T follicular helper cell (primary cell): ENCODE measurements around the gene TMBIM1.

Experiments used
- DNase-seq: peaks from one replicate; pipeline ENCODE4 v3.0.0-alpha.2; 2020; ENCODE audit warnings: low read depth

The TMBIM1 gene

DNA sequence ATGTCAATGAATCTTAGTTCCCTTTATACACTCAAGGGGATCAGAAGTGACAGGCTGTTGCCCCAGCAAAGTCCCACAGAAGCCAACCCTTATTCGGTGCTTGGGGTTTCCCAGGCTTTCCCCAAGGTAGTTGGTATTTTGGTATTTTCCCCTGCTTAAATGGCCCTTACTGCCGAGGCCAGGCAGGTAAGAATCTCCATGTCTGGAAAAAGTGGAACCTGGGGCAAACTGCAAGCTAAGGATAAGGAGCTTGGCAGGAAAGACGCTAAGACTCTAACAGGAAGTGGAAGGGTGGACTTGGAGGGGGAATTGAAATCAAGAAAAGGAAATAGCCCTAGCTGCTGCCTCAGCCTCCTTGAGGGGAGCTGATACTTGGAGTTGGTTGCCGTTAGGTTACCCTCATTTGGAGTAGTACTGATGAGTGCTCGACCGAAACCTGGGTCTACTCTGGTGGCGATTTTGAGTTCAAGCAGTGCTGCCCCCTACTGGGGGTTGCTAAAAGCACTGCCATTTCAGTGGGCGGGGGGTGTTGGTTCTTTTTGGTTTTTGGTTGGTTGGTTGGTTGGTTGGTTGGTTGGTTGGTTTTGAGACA is 34.8 kb downstream of the TMBIM1 start:
- DNase-seq, result peak; percentile 48

DNA sequence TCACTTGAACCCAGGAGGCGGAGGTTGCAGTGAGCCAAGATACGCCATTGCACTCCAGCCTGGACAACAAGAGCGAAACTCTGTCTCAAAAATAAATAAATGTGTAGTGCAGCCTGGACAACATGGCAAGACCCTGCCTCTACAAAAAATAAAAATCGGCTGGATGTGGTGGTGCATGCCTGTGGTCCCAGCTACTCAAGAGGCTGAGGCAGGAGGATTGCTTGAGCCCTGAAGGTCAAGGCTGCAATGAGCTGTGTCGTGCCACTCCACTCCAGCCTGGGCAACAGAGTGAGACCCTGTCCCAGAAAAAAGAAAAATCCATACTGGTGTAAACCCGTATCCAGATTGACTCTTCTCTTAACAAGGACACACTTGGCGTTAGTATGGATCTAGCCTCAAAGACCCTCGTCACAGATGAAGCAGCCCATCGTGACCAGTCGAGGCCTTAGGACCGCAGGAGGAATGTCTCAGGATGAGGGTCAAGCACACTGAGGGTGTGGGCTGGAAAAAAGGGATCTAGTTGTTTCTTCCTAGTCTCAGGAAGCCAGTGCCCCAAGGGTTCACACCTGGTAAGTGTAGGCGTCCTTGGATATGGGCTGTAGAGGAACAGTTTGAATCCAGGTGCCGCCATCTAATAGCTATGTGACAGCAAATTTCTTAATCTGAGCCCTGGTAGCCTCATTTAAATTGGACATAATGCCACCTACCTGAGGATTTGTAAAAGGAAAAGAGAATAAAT is 35.5 kb downstream of the TMBIM1 start:
- no peak for DNase-seq

DNA sequence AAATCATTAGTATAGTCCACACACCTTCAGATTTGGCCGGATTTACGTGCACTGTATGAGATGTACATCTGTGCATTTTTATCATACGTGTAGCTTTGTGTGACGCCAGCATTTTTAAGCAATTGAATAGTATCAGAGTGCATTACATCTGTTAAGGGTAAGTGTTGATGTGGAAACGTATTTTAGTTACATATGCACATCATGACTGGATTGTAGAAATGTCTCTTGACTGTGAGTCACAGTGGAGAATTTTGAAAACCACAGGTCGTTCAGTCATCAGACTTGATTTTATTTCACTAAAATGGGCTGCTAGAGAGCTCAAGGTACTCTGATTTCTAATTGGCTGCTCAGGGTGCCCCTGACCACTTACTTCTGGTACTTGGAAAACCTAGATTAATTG is 36.9 kb downstream of the TMBIM1 start:
- DNase-seq, result no peak

DNA sequence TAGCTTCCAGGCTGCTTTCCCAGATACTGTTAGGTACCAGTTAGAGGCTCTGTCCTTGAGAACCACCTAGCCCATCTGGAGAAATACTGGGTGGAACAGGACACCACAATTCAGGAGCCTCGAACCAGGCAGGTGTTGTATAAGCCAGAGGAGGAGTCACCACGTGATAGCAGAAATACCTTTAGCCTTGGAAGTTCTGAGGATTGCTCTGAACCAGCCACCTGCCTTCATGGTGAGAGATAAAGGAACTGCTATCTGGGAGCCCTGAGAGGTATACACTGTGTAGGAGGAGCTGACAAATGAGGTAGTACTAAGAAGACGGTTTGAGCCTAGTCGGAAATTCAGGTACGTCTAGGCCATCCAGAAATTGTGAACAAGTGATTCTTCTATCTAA is 39.1 kb downstream of the TMBIM1 start:
- no peak for DNase-seq

DNA sequence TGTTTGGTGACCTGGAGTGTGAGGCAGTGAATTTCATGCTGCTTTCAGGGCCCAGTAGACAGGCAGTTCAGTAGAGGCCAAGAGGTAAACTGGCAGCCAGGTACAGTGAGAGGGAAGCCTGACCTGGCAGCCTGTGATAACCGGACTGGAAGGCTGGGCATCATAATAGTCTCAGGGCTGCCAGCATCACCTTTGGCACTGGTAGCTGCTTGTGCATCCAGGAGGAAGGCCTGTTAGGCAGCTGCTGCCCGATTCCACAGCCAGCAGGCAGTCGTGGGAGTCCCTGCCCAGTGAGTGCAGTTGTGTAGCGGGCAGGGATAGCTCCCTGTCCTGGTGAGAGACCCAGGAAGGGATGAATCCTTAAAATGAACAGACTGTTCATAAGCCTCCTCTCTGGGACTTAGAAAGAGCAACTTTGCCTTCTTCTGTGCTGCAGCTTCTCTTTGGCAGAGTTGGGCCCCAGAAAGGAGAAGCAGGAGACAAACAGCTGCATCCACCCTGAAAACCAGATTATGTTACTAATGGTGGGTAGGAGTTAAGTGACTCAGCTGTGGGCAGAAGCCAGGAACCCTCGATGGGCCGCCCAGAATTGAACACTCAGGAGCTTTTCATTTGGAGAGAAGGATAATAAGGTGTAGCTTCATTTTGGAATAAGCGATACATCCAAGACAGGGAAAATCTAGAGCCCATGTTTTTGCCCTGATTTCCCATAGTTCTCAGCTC is 39.6 kb downstream of the TMBIM1 start:
- no peak for DNase-seq

DNA sequence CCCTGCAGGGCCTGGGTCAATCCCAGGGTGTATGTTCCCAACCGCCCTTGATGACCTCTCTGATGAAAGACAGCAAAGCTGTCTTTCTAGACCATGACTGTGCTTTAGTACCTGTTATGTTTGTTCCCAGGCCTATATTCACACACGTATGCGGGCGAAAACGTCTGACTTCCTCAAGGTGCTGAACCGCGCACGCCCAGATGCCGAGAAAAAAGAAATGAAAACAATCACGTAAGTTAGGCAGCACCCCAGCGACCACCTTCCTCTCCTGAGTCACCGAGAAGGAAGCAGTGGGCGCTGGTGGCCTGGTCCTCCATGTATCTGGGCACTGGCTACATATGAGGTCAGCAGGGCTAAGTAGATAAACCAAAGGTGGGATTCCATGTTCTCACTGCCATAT is 42.6 kb downstream of the TMBIM1 start:
- no peak for DNase-seq

DNA sequence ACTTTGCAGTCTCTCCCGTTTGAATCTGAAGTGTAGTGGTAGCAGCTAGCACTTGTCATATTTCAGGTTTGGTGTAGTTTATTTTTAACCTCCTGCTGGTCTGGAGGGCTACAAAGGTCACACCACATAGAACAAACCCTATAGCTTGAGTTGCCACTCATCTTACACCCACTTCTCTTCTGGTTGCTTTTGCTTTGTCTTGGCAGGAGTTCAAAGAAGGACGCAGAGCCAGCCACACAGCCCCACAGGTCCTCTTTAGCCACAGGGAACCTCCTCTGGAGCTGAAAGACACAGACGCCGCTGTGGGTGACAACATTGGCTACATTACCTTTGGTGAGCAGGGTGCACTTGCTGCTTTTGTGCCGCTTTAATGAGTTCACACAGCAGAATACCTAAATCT is 47.1 kb downstream of the TMBIM1 start:
- no peak for DNase-seq

DNA sequence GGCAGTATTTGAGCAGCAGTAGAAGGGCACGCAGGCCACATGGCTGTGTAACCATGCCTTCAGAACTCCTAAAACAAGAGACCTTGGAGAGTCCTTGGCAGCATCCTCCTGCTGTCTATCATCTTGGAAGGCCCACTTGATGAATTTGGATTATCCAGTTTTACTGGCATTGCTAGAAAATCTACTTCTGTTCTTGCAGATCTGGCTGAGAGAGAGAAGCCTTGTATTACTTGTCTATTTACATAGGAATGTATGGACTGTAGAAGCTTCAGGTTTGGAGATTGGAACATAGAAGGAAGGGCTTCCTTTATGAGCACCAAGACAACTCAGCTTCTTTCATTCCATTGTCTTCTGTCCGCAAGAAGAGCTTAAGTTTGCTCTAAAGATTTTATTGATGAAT is 47.6 kb downstream of the TMBIM1 start:
- no peak for DNase-seq

DNA sequence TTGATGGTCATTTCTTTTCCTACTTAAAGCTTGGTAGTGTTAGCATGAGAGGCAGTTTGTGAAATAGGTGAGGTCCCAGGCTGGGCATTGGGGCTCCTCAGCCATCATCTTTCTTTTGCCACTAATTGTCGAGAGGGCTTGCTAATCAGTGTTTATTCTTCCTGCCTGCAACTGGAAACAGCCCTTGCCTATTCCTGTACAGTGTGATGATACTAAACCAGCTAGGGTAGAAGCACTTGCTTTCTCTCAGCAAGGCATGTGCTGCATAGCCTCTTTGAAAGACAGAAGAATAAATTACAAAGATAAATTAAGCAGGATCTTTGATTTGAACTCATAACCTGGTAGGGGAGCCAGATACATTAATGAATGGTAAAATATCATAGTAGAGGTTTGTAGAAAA is 48.1 kb downstream of the TMBIM1 start:
- no peak for DNase-seq

DNA sequence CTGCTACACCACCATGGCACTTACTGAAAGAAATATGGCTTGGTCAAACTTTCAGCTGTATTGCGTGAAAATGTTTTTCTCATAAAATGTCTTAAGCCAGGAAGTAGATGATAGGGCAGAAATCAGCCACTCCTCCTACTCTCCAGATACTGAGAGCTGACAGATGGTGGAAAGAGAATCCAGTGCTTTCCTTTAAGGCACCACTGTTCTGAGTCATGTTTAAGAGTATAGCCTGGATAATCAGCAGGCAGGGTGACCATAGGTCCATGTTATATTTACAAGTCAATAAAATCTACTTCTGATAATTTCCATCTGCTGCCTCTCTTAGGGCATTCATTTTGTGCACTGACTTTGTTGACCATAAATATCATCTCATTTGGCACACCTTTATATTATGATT is 53.4 kb downstream of the TMBIM1 start:
- DNase-seq, result no peak

DNA sequence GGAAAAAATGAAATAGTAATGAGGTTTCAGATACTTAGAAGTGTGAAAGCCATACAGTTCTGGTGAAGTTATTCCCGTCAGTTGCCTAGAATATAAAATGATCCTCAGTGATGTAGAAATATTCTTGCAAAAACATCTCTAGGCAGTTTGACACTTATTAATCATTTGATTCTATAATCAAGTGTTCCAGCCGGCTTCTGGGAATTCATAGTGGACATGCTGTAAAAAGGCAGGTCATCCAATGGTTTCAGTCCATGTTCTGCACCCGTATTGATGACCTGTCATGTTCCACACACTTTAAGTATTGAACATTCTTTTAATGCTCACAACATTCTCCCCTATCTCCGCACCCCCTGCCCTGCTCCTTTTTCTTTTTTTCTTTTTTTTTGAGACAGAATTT is 55.5 kb downstream of the TMBIM1 start:
- DNase-seq, result no peak

DNA sequence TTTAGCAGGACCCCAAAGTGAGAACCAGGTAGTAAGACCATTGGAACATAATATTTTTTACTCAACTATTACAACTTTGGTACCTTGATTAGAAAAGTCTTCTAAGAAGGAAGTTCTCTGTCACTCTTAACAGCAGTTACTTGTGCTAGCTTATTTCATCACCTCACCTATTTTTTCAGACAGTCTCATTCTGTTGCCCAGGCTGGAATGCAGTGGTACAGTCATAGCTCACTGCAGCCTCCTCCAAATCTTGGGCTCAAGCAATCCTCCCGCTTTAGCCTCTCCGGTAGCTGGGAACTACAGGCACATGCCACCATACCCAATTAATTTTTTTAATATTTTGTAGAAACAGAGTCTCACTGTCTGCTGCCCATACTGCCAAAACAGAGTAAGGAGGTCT is 57.3 kb downstream of the TMBIM1 start:
- DNase-seq, result no peak

DNA sequence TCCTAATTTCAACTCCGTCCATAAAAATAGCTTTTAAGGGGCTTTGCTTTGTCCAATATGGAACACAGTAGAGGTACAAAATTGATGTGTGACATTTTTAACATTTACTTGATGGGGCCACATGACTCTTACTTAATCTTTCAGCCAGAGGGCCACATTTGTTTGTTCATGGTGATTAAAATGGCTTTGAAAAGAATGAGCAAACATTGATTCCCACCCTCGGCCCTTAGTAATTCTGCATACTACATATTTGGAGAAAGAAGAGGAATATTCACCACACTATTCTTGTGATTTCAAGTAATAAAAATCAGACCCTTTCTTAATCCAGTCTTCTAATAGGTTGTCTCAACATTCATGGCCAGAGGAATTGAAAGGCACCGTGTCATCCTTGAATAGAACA is 57.8 kb downstream of the TMBIM1 start:
- DNase-seq, result no peak

DNA sequence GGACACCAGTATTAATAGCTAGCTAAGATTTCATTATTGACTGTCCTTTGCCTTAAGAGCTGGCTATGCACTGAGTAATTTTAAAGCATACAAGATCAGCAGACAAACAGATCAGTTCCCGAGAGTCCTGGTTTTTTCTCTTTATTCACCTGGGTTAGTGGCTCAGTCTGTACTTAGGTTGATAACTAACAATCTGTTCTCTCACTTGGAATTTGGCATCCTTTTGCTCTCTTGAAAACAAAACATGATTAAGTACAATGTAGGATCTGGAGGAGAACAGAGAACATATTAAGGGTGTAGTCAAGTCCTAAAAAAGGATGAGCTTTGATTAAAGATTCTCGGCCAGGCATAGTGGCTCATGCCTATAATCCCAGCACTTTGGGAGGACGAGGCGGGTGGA is 58.8 kb downstream of the TMBIM1 start:
- DNase-seq, result no peak

DNA sequence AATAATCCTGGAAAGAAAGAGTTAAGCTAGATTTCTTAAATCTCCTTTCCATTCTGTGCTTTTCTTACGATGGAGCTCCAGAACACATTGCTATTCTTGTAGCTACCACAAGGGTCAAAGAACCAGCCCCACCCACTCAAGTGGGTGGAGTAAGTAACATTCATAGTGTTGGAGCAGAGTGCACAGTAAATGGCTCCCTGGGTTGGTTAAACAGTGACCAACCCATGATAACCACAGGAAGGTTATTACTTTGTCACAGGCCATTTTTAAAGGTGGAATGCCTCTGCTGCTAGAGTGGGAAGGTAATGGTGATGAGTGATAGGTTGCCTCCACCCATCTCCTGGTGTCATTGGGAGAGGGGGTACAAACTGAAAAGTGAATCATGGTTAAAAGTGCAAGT is 61.4 kb downstream of the TMBIM1 start:
- DNase-seq, result no peak

DNA sequence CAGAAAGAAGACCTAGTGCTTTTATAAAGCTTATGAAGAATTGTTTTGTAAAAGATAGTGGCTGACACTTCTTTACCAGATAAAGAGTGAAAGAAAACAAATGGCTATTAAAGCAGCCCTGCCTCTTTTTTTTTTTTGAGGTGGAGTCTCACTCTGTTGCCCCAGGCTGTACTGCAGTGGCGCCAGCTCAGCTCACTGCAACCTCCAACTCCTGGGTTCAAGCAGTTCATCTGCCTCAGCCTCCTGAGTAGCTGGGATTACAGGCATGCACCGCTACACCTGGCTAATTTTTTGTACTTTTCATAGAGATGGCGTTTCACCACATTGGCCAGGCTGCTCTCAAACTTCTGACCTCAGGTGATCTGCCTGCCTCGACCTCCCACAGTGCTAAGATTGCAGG is 62.5 kb downstream of the TMBIM1 start:
- DNase-seq, result no peak

DNA sequence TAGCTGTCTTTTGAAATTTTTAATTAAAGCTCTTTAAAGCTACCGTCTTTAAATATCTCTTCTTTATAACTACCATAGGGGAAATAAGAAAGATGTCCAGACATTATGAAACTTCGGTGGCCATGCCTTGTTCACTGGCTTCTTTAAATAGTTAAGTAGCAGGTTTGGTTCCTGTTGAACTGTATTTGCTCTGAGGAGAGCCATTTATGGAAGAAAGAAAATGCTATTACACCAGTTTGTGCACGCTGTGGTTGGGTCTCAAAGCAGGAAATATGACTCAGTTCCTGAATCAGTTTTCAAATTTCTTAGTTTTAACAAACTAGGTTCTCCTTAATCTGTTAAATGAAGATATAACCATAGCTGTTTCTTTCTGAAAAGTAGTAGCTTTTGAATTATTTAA is 63.1 kb downstream of the TMBIM1 start:
- peak; percentile 28 for DNase-seq

DNA sequence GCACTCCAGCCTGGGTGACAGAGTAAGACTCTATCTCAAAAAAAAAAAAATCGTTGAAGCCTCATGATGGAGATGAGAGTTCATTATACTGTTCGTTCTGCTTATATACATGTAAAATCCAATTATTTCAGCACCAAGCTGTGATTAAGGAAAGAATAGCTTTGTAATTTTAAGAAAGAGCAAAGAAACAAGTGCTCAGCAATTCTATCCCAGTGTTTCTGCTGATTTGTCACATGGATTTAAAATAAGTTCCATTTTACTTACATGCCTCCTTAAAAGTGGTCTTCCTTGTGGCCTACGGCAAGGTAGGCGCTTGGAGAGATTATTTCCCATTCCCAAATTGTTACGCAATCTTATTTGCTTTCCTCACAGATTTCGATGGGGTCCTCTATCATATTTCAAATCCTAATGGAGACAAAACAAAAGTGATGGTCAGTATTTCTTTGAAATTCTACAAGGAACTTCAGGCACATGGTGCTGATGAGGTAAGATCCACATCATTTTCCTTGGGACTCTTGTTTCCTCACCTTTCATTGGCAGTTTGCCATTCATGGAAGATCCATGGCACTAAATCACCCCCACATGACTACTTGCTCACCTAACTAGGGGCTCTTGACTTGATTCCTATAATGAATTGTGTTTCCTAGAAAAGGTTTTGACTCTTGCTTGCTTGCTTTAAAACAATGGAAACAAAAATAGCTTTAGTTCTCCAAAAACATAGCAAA is 63.8 kb downstream of the TMBIM1 start:
- DNase-seq, result no peak

DNA sequence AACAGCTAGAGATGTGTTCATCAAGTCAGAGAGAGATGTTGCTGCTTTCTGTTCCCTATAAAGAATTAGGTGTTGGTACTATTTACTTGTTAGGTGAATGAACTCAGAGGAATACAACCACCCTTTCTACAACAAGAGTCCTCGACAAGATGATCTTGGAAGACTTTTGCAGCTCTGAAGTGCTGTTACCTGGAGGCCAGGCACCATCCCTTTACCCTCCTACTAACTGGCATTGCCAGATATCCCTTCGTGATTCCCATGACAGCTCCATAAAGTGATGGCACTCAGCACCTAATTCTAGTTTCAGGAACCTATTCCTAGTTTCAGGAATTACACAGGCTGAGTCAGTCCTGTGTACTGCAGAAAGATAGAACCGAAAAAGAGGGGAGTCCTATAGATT is 65.4 kb downstream of the TMBIM1 start:
- no peak for DNase-seq
